A673 (cell line): ENCODE data around the gene GGT1.

Source experiments
- CTCF ChIP-seq: fragments of 300-800, 200-600 bp; sonication (generic); conservative IDR thresholded peaks from 2 replicates; pipeline ENCODE4 v1.5.1; 2017; ENCODE audit warnings: low read depth, mild to moderate bottlenecking, antibody characterized with exemption, low read length, moderate library complexity, mixed read lengths
- EZH2 ChIP-seq: fragments of 200-600 bp; sonication (generic); IDR thresholded peaks from 2 replicates; pipeline ENCODE4 v1.6.1; 2017; ENCODE audit warnings: borderline replicate concordance, low read depth, mild to moderate bottlenecking, mixed read lengths, antibody characterized with exemption, low read length; ENCODE audit not compliant: poor library complexity, severe bottlenecking

GRCh38 chr22:24559471-24559870 is 43.5 kb upstream of the GGT1 start:
- no peak for TF ChIP-seq CTCF
- no peak for TF ChIP-seq EZH2
